H1 (cell line): ENCODE results near the gene CCDC86. TPM values are rescaled to one million over a fixed set of nuclear protein-coding genes. Genes with fewer than 3 reads are reported as not detected.

Experiments
- BRCA1 ChIP-seq: IDR thresholded peaks from 2 replicates; pipeline ENCODE4 v1.6.1; 2012; ENCODE audit warnings: low read depth, low read length, improper control_type of control experiment
- RNF2 ChIP-seq: fragments of 200-900, 300-1000 bp; sonication (generic); IDR thresholded peaks from 2 replicates; pipeline ENCODE4 v1.7.1; 2016; ENCODE audit warnings: borderline replicate concordance, low read depth, mild to moderate bottlenecking, antibody characterized with exemption, low read length; ENCODE audit not compliant: poor library complexity, severe bottlenecking; ENCODE audit errors: missing control alignments
- polyA plus RNA-seq, 7 experiments: library from polyadenylated mRNA; depleted of rRNA in 3 of 7; stranded (reverse) in 5 of 7; unstranded in 2 of 7; fragments of >200 nt in 5 of 7; fragments of 200-250 nt in 2 of 7; gene quantifications; 1 replicate in 5 of 7; 2 replicates in 1 of 7; 4 replicates in 1 of 7; pipeline versions ENCODE4 v1.2.1 to v1.2.3, GENCODE V29; 2011 to 2013; ENCODE audit warnings: missing spikeins in 2 of 7, mixed read lengths in 2 of 7
- total RNA-seq: library from RNA; stranded (reverse); fragmentation: NEBNext Ultra II Directional; extraction: Animal tissue kit (Norgen Biotek cat#: 25700); gene quantifications from 2 replicates; pipeline ENCODE4 v1.2.1, GENCODE V29; 2021

Gene CCDC86
- total and polyA plus RNA-seq, 2 of the 8 experiments (the other 6 are each of a cell fraction or from before 2014, with no cell fraction given), result 37.7 to 76.4 TPM

DNA sequence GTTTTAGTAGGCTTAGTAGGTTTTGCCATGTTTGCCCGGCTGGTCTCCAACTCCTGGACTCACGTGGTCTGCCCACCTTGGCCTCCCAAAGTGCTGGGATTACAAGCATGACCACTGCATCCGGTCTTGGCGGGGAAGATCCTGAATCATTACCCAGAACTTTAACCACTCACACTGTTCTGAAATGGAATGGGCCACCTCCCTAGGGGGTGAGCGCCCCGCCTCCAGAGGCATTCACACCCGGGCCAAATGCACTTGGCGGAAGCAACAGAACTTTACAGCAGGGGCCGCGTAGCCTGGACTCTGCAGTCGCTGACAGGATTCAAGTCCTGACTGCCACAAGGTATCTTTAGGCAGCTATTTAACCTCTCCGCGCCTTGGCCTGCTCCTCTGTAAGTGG, 5.4 kb downstream of the CCDC86 start (continued):
- TF ChIP-seq RNF2, result no peak
- TF ChIP-seq BRCA1, result no peak
